Central memory CD4-positive, alpha-beta T cell (primary cell): ENCODE measurements around the gene MTERF2.
A peak's percentile ranks its signal among the peaks of the same experiment; 100 is the strongest.
"Not testable (repeated sequence)": the region's sequence is repeated elsewhere in the genome, so short reads cannot be mapped to it uniquely, and the experiment has no call there.

ENCODE experiments used
- DNase-seq: peaks from one replicate; pipeline ENCODE4 v3.0.0; 2022
- total RNA-seq, 3 experiments: gene quantifications; one replicate each; lab custom pipeline; 2026; lab: John Stamatoyannopoulos, UW

MTERF2 gene
- total RNA-seq = 6.2 to 19.7 (median 12.0) reads per million in 3 experiments

GRCh38 chr12:106986625-106987389, at the start of gene MTERF2:
Gene MTERF2 (minus strand): TSS chr12:106987146. CDS start chr12:106978714, 8,432 bp downstream.
- DNase-seq = peak; percentile 71

DNA sequence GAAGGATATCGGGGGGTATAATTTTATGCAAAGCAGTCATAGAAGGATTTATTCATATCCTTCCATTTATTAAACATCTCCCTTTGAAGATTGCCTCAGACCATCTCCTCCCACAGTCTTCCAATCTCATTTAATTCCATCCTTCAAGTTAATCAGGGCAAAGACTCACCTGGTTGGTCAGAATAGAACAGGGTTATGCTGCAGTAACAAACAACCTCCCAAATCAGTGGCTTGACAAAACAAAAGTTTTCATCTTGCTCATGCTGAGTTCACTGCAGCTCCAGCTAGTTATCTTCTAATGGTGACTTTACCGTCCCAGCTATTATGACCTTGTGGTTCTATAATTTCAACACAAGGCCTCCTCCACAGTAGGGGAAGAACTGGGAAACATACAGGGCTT, 48.8 kb upstream of the MTERF2 start:
- no peak for DNase-seq

DNA sequence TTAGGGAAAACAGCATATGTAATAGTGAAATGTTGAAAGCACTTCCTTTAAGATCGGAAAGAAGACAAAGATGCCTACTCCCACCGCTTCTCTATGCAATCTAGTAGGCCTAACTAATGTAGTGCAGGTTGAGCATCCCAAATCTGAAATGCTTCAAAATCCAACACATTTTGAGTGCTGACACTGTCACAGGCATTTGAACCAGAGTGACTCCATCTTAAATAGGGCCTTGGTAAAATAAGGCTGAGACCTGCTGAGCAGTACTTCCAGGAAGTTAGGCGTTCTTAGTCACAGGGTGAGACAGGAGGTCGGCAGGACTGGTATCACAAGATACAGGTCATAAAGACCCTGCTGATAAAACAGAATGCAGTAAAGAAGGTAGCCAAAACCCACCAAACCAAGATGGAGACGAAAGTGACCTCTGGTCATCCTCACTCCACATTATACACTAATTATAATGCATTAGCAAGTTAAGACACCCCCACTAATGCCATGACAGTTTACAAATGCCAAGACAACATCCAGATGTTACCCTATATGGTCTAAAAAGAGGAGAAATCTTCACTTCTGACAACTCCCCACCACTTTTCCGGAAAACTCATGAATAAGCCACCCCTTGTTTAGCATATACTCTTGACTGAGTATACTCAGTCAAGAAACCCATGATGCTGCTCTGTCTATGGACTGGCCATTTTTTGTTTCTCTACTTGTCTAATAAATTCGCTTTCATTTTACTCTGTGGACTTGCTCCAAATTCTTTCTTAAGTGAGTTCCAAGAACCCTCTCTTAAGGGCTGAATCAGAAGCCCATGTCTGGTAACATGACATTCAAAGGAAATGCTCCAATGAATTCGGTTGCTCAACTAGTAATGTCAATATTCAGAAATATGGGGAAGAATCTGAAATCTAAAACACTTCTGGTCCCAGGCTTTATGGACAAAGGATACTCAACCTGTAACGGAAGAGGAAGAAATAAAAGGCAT, 47.1 kb upstream of the MTERF2 start:
- no peak for DNase-seq

GRCh38 chr12:107032266-107032665, 45.3 kb upstream of the MTERF2 start:
- no peak for DNase-seq

DNA sequence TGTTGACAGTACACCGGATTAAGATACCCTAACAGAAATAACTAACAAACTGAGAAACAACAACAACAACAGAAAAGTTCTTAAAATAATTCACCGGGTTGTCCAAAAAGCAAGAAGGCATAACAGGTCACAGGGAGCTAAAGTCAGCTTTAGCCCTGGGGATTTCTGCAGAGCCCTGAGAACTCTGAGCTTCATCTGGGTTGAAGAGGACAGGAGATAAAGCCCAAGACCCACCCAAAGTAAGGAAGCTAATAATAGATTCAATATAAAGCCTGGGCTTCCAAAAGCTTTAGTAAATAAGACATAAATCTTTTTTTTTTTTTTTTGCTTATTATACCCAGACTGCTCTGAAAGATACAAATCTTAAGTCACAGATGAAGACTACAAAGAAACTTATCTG, 44.1 kb upstream of the MTERF2 start:
- no peak for DNase-seq

DNA sequence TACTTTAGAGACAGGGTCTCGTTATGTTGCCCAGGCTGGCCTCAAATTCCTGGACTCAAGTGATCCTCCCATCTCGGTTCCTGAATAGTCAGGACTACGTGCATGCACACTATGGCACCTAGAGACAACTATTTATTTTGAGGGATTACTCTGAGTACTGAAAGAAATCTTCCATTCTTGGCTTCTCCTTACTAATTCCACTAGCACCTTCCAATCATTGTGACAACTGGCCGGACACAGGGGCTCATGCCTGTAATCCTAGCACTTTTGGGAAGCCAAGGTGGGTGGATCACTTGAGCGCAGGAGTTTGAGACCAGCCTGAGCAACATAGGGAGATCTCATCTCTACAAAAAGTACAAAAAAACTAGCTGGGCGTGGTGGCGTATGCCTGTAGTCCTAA, 42.1 kb upstream of the MTERF2 start:
- DNase-seq = no peak

- peak; percentile 86 for DNase-seq
Measured at GRCh38 chr12:107027636-107028053, 40.7 kb upstream of the MTERF2 start.

- DNase-seq = no peak
Measured at GRCh38 chr12:107026806-107027635, 40.1 kb upstream of the MTERF2 start.

GRCh38 chr12:107026356-107026755, 39.4 kb upstream of the MTERF2 start:
- not testable (repeated sequence) for DNase-seq

- no peak for DNase-seq
Measured at GRCh38 chr12:107025671-107026070, 38.7 kb upstream of the MTERF2 start.

DNA sequence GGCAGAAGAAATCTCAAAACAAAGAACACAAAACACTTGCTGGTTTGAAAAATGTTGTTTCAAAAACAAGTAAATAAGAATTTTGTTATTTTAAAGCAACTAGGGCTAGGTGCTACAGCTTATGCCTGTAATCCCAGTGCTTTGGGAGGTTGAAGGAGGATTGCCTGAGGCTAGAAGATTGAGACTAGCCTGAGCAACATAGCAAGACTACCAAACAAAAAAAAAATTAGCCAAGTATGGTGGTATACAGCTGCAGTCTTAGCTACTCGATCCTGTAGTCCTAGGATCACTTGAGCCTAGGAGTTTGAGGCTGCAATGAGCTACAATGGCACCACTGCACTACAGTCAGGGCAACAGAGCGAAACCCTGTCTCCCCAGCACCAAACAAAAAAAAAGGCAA, 32.6 kb upstream of the MTERF2 start:
- DNase-seq = no peak

DNA sequence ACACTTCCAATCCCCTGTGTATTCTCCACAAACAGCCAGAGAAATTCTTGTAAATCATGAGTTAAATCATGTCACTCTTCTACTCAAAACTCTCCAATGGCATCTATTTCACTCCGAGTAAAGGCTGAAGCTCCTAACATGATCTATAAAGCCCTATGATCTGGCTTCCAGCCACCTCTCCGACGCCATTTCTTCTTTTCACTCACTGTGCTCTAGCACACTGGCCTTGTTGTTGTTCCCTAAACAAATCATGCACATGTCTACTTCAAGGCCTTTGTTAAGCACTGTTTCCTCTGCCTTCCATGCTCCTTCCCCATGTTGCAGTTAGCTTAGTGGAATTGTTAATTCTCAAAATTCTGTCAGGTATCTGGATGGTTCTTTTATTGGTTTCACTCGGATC, 30.1 kb upstream of the MTERF2 start:
- DNase-seq = no peak

- peak; percentile 39 for DNase-seq
Measured at GRCh38 chr12:107014055-107014454, 27.1 kb upstream of the MTERF2 start.

GRCh38 chr12:107012736-107013425, 25.9 kb upstream of the MTERF2 start:
- no peak for DNase-seq

DNA sequence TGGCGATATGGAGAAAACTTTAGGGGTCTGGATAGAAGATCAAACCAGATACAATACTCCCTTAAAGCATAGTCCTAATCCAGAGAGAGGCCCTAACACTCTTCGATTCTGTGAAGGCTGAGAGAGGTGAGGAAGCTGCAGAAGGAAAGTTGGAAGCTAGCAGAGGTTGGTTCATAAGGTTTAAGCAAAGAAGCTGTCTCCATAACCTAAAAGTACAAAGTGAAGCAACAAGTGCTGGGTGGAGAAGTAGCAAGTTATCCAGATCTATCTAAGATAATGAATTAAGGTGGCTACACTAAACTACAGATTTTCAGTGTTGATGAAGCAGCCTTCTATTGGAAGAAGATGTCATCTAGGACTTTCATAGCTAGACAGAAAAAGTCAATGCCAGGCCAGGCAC, 24.6 kb upstream of the MTERF2 start:
- DNase-seq = no peak

- DNase-seq = no peak
Measured at GRCh38 chr12:107007411-107007810, 20.5 kb upstream of the MTERF2 start.

DNA sequence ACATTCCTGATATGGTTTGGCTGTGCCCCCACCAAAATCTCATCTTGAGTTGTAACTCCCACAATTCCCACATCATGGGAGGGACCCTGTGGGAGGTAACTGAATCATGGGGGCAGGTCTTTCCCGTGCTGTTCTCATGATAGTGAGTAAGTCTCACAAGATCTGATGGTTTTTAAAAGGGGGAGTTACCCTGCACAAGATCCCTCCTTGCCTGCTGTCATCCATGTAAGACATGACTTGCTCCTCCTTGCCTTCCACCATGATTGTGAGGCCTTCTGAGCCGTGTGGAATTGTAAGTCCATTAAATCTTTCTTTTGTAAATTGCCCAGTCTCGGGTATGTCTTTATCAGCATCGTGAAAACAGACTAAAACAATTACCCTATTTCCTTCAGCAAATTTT, 15.7 kb upstream of the MTERF2 start:
- DNase-seq = not testable (repeated sequence)

GRCh38 chr12:106999446-106999845, 12.5 kb upstream of the MTERF2 start:
- no peak for DNase-seq

- no peak for DNase-seq
Measured at GRCh38 chr12:106997916-106998315, 11.0 kb upstream of the MTERF2 start.

DNA sequence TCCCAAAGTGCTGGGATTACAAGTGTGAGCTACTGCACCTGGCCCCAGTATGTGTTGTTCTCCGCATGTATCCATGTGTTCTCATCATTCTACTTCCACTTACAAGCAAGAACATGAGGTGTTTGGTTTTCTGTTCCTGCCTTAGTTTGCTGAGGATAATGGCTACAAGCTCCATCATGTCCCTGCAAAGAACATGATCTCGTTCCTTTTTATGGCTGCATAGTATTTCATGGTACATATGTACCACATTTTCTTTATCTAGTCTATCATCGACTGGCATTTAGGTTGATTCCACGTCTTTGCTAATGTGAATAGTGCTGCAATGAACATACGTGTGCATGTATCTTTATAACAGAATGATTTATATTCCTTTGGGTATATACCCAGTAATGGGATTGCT, 9.2 kb upstream of the MTERF2 start:
- not testable (repeated sequence) for DNase-seq

GRCh38 chr12:106994579-106995220, 7.8 kb upstream of the MTERF2 start:
- DNase-seq = no peak

GRCh38 chr12:106987846-106988245, 900 bp upstream of the MTERF2 start:
- no peak for DNase-seq
